ENCODE measurements around the gene PDE3A.

GRCh38 chr12:20490213-20490612 is 121.9 kb downstream of the PDE3A start:
- TF ChIP-seq CTCF (IDR thresholded peaks at IDR 0.05; ENCODE audit: low read depth, low read length, poor library complexity, severe bottlenecking): no peak
- no peak for TF ChIP-seq EZH2phosphoT487 (IDR thresholded peaks at IDR 0.05; ENCODE audit: borderline replicate concordance, low read length)

All from DOHH2 (cell line).